ENCODE measurements around the gene CACNA1I. TPM values are rescaled to one million over a fixed set of nuclear protein-coding genes. Genes with fewer than 3 reads are reported as not detected.

The CACNA1I gene
- total RNA-seq, 3 donors from 2014 or later (not counting 1 experiment from before 2014, with no cell fraction given), result 0.05 to 0.83 (median 0.72) TPM

GRCh38 chr22:39631381-39632286 lies 61.1 kb downstream of the CACNA1I start:
- Mint-ChIP-seq H3K4me1 (peaks cover 6 to 17% of the 10 kb centered on the region in 2 donors), H3K36me3 (no peaks in the 10 kb centered on the region), H3K27ac (no peak overlapping the region), H3K4me3 (peak overlapping the region; percentile 29), H3K9me3 (no peaks in the 10 kb centered on the region), H3K27me3 (ENCODE audit: low read depth in 2 of 2) (peaks cover 0 to 10% of the 10 kb centered on the region in 2 donors)
- 85% methylated on average over 16 of the region's 16 CpGs for WGBS (ENCODE audit: insufficient coverage)
- no peak for TF ChIP-seq CTCF (IDR thresholded peaks at IDR 0.05)
- DNase-seq, result no peak
- H3K27me3 ChIP-seq (ENCODE audit: control insufficient read depth, insufficient read depth, low read length), result peaks cover 3% of the 10 kb centered on the region
- no peak overlapping the region for H3K4me3 ChIP-seq (ENCODE audit: low read length)
- no peaks in the 10 kb centered on the region for H3K36me3 ChIP-seq (ENCODE audit: control insufficient read depth, insufficient read depth, low read length)
- intact Hi-C loops (cut with micrococcal nuclease), result no loop called here
- ATAC-seq, result no peak
- no peaks in the 10 kb centered on the region for H3K9me3 ChIP-seq (ENCODE audit: control insufficient read depth, insufficient read depth, low read length)
- no peak overlapping the region for H3K27ac ChIP-seq (ENCODE audit: low read length)
- peaks cover 17% of the 10 kb centered on the region for H3K4me1 ChIP-seq (ENCODE audit: control insufficient read depth, insufficient read depth, low read length)

DNA sequence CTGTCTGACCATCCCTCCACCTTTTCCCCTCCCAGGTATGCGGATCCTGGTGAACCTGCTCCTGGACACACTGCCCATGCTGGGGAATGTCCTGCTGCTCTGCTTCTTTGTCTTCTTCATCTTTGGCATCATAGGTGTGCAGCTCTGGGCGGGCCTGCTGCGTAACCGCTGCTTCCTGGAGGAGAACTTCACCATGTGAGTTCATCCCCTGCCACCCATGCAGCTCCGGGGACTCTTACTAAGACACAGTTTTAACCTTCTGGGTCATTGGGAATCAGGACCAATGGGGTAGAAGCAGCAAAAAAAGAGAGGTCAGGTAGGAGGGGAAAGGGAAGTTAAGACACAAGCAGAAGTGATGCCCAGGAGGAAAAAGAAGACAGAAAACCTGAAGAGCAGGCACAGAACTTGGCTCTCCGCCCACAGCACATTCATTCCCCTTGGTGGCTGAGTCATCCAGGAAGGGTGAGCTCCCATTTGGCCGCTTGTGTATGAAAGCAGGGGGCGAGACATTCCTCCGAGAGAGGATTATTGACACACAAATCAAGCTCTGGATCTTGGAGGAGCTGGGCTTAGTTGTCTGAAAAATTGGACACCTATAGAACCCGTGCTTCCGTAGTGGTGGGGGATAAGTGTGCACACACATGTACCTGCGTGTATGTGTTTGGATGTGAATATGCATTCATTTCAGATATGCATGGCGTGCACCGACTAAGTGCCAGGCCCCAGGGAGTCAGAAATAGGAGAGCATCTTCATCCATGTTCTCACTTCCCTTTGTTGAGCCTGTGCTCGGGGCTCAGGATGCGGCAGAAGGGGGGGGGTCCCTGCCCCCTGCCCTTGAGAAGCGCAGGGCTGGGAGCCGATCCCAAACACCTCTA lies 64.2 kb downstream of the CACNA1I start:
- peaks cover 5 to 6% of the 10 kb centered on the region in 2 donors for H3K27me3 Mint-ChIP-seq (ENCODE audit: low read depth in 2 of 2)
- no peaks in the 10 kb centered on the region for H3K9me3 ChIP-seq (ENCODE audit: control insufficient read depth, insufficient read depth, low read length)
- intact Hi-C loops (cut with micrococcal nuclease), result no loop called here
- TF ChIP-seq CTCF (IDR thresholded peaks at IDR 0.05), result no peak
- no peaks in the 10 kb centered on the region for H3K36me3 ChIP-seq (ENCODE audit: control insufficient read depth, insufficient read depth, low read length)
- DNase-seq, result no peak
- no peaks in the 10 kb centered on the region for H3K36me3 Mint-ChIP-seq
- no peak for ATAC-seq
- no peaks in the 10 kb centered on the region for H3K9me3 Mint-ChIP-seq
- 76% methylated on average over 18 of the region's 18 CpGs for WGBS (ENCODE audit: insufficient coverage)
- H3K4me1 Mint-ChIP-seq, result no peaks in the 10 kb centered on the region
- H3K27ac ChIP-seq (ENCODE audit: low read length), result no peak overlapping the region
- H3K4me1 ChIP-seq (ENCODE audit: control insufficient read depth, insufficient read depth, low read length), result no peaks in the 10 kb centered on the region
- no peak overlapping the region for H3K4me3 Mint-ChIP-seq
- no peaks in the 10 kb centered on the region for H3K27me3 ChIP-seq (ENCODE audit: control insufficient read depth, insufficient read depth, low read length)
- H3K27ac Mint-ChIP-seq, result no peak overlapping the region
- H3K4me3 ChIP-seq (ENCODE audit: low read length), result no peak overlapping the region

DNA sequence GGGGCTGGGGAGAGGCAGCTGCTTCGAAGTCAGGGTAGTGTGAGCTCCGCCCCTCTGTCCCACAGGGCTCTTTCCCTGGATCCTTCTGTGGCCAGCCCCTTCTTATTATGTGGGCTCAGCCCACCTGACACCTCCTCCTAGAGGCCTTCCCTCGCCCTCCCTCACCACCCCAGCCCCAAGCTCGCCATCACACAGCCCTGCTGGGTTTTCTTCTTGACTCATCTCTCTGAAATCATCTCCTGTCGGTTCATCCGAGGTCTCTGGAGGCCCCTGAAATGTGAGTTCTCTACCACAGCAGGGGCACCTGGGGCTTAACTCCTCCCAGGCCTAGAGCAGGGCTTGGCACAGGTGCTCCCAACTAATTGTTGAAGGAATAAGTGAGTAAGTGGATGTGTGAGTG lies 65.2 kb downstream of the CACNA1I start:
- Histone ChIP-seq H3K9me3 (ENCODE audit: control insufficient read depth, insufficient read depth, low read length) (no peaks in the 10 kb centered on the region), H3K4me3 (ENCODE audit: low read length) (no peak overlapping the region), H3K27me3 (ENCODE audit: control insufficient read depth, insufficient read depth, low read length) (no peaks in the 10 kb centered on the region), H3K36me3 (ENCODE audit: control insufficient read depth, insufficient read depth, low read length) (no peaks in the 10 kb centered on the region), H3K4me1 (ENCODE audit: control insufficient read depth, insufficient read depth, low read length) (no peaks in the 10 kb centered on the region), H3K27ac (ENCODE audit: low read length) (no peak overlapping the region)
- no peak for TF ChIP-seq CTCF (IDR thresholded peaks at IDR 0.05)
- Mint-ChIP-seq H3K4me3 (no peak overlapping the region), H3K36me3 (no peaks in the 10 kb centered on the region), H3K9me3 (no peaks in the 10 kb centered on the region), H3K27ac (no peak overlapping the region), H3K27me3 (ENCODE audit: low read depth in 2 of 2) (peaks cover 5 to 6% of the 10 kb centered on the region in 2 donors), H3K4me1 (no peaks in the 10 kb centered on the region)
- no peak for DNase-seq
- 75% methylated on average over 6 of the region's 6 CpGs for WGBS (ENCODE audit: insufficient coverage)
- no peak for ATAC-seq
- intact Hi-C loops (cut with micrococcal nuclease), result no loop called here

Measured in natural killer cell (primary cell).